GM23338 (cell line): ENCODE data around the gene ARRB1.
"Not testable (repeated sequence)": the region's sequence is repeated elsewhere in the genome, so short reads cannot be mapped to it uniquely, and the experiment has no call there.

Experiments
- CTCF ChIP-seq, 2 experiments: fragments of 200-600 bp in 1 of 2; sonication (generic) in 1 of 2; conservative IDR thresholded peaks; 2 replicates each; pipeline versions ENCODE4 v1.5.1 to v1.6.1; 2016 to 2017; ENCODE audit warnings: antibody characterized with exemption in 2 of 2, low read depth in 2 of 2, mild to moderate bottlenecking in 2 of 2, moderate library complexity in 1 of 2
- POLR2AphosphoS5 ChIP-seq: IDR thresholded peaks from 2 replicates; pipeline ENCODE4 v1.6.1; 2016; ENCODE audit warnings: antibody characterized with exemption, low read depth
- TF ChIP-seq, protein P1 (sequence below): IDR thresholded peaks from one replicate; pipeline ENCODE4 v1.6.1; 2018; ENCODE audit warnings: antibody characterized with exemption; ENCODE audit not compliant: unreplicated experiment

DNA sequence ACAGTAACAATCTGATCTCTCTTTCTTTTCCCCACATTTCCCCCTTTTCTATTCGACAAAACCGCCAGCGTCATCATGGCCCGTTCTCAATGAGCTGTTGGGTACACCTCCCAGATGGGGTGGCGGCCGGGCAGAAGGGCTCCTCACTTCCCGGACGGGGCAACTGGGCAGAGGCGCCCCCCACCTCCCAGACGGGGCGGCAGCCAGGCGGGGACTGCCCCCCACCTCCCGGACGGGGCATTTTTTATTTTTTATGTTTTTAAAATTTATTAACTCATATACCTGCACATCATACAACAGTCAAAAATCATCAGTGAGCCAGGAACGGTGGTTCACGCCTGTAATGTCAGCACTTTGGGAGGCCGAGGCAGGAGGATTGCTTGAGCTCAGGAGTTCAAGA is 27.3 kb upstream of the ARRB1 start:
- TF ChIP-seq POLR2AphosphoS5; CTCF (conservative IDR thresholded peaks at IDR 0.05; ENCODE audit: low read depth in 2 of 2): not testable (repeated sequence)
- TF ChIP-seq, protein P1, sequence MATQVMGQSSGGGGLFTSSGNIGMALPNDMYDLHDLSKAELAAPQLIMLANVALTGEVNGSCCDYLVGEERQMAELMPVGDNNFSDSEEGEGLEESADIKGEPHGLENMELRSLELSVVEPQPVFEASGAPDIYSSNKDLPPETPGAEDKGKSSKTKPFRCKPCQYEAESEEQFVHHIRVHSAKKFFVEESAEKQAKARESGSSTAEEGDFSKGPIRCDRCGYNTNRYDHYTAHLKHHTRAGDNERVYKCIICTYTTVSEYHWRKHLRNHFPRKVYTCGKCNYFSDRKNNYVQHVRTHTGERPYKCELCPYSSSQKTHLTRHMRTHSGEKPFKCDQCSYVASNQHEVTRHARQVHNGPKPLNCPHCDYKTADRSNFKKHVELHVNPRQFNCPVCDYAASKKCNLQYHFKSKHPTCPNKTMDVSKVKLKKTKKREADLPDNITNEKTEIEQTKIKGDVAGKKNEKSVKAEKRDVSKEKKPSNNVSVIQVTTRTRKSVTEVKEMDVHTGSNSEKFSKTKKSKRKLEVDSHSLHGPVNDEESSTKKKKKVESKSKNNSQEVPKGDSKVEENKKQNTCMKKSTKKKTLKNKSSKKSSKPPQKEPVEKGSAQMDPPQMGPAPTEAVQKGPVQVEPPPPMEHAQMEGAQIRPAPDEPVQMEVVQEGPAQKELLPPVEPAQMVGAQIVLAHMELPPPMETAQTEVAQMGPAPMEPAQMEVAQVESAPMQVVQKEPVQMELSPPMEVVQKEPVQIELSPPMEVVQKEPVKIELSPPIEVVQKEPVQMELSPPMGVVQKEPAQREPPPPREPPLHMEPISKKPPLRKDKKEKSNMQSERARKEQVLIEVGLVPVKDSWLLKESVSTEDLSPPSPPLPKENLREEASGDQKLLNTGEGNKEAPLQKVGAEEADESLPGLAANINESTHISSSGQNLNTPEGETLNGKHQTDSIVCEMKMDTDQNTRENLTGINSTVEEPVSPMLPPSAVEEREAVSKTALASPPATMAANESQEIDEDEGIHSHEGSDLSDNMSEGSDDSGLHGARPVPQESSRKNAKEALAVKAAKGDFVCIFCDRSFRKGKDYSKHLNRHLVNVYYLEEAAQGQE, result not testable (repeated sequence)
